ENCODE results near the gene PRR29.
A peak's percentile ranks its signal among the peaks of the same experiment; 100 is the strongest.
"Not testable (repeated sequence)": the region's sequence is repeated elsewhere in the genome, so short reads cannot be mapped to it uniquely, and the experiment has no call there.

The PRR29 gene

DNA sequence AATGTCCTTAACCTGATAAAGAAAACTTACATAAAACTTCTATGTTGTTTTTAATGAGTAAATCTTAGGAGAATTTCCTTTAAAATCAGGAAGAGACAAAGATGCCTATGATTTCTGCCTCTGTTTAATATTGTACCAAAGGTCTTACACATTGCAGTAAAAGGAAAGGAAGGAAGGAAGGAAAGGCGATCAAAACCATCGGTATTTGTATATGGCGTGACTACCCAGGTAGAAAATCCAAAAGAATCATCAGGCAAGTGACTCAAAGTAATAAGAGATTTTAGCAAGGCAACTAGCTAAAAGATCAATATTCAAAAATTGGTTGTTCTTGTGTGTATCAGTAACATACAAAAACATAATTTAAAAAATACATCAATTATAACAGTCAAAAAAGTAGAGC is 18.8 kb downstream of the PRR29 start:
- no peak for DNase-seq

DNA sequence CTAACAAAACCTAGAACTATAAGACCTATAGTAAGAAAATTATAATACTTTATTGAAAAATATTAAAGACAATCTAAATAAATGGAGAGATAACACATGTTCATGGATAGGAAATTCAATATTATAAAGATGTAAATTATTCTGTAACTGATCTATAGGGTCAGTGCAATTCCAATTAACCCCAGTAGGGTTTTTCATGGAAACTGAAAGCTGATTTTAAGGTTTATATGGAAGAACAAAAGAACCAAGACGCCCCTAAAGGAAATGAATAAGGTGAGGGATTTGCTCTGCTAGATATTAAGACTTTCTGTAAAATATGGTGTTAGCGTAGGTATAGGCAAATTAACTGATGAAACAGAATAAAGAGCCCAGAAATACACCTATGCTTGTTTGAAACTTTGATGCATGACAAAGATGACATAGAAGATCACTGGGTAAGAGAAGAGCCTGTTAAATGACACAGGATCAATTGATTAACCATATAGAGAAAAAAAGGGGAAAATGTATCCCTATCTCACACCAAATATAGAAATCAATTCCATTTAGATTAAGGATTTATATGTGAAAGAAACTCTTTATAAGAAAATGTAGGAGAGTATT is 19.3 kb downstream of the PRR29 start:
- DNase-seq = no peak

DNA sequence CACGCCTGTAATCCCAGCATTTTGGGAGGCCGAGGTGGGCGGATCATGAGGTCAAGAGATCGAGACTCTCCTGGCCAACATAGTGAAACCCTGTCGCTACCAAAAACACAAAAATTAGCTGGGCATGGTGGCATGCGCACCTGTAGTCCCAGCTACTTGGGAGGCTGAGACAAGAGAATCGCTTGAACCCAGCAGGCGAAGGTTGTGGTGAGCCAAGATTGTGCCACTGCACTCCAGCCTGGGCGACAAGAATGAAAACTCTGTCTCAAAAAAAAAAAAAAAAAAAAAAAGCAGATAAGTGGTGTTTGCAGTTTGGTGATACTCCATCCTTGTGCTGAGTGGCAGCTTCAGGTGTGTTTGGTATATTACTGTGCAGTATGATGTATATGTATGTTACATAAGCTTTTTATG is 21.4 kb downstream of the PRR29 start:
- DNase-seq = not testable (repeated sequence)

DNA sequence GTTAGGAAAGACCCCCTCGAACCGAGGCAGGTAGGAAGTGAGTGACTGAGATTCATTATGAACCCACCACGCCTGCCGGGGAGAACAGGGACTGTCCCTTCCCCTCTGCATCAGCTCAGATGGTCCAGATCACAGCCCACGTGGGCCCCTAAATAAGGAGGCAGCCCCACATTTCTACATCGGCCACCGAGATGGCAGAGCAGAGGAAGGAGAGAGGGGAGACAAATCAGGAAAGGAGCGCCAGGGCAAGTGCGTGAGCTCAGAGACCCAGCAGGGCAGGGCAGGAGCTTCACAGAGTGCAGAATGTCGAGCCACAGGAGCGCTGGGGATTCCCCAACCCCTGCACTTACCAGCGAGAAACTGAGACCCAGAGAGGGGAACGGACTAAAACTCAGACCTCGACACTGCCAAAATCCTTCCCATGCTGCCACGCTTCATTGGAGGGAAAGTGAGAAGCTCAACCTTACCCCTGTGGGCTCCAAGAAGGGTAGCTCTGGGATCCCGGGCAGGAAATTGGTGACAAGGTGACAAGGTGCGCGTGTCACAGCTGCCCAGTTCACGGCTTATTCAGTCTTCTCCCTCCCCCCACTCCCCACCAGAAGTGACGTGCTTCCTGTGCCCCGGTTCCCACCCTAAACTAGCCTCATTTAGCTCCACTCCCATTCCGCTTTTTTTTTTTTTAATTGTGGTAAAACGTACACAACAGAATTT is 22.1 kb downstream of the PRR29 start, which contains the start of gene ICAM2:
TSS of gene ICAM2 (minus strand) at position 578 of the 711 bp plus-strand sequence. CDS start 13,942 bp downstream, outside the sequence.
- DNase-seq = no peak

DNA sequence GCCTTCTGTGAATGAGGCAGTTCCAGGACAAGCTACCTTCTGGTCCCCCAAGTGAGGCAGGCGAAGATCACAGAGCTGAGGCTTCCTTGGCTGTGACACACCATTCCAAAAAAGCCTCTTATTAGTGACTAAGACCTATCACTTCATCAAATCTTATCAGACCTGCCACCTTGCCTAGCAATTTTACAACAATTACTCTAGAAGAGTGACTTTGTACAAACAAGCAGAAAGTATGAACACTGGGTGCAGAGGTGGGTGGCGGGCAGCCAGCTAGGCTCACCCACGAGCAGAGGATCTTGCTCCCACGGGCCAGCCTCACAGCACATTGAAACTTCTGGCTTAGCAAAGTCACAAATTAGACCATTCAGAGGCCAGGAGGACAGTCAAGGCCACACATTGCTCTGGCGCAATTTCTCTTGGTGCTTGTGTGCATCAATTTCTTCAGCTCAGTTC is 24.5 kb downstream of the PRR29 start:
- no peak for DNase-seq

DNA sequence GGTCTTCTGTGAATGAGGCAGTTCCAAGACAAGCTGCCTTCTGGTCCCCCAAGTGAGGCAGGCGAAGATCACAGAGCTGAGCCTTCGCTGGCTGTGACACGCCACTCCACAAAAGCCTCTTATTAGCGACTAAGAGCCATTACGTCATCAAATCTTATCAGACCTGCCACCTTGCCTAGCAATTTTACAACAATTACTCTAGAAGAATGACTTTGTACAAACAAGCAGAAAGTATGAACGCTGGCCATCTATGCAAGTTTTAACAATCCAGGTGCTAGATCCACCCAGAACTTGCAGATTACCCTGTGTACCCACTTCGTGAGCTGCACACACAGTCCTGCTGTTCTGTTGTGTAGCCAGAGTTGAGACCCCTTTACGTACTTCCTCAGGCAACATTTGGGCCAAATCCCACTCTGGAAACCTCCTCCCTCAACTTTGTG is 26.1 kb downstream of the PRR29 start:
- no peak for DNase-seq

DNA sequence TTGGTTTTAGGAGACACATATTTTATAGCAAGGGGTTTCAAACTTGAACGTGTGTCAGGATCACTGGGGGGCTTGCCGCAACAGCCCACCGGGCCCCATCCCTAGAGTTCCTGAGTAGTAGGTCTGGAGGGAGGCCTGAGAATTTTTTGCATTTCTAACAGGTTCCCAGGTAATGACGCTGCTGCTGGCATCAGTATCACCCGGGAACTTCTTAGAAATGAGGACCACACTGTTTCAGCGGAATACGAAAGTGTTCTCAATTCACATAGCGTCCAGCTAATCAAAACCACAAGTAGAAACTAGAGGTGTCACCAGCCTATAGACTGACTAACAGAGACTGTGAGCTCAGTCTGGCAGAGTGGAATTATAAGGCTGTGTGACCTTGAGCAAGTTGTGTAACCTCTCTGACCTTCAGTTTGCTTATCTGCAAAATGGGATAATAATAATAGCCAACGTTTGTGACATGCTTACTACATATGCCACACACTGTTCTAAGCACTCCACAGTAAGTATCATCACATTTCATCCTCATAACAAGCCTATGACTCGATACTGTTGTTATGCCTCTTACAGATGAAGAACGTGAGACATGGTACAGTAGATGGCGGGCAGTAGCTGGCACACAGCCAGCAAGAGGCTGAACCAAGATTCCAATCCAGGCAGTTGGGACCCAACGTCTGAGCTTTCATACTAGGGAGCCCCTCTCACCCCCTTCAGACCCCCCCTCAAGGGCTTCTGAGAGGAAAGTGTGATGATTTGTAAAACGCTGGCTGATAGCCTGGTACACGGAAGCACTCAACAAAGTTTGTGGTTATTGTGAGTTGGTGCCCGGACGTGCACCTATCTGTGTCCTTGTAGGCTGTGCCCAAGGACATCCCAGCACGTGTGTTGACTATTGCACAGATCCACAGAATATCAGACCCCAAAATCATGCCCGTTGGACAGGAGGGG is 26.9 kb downstream of the PRR29 start:
- no peak for DNase-seq

DNA sequence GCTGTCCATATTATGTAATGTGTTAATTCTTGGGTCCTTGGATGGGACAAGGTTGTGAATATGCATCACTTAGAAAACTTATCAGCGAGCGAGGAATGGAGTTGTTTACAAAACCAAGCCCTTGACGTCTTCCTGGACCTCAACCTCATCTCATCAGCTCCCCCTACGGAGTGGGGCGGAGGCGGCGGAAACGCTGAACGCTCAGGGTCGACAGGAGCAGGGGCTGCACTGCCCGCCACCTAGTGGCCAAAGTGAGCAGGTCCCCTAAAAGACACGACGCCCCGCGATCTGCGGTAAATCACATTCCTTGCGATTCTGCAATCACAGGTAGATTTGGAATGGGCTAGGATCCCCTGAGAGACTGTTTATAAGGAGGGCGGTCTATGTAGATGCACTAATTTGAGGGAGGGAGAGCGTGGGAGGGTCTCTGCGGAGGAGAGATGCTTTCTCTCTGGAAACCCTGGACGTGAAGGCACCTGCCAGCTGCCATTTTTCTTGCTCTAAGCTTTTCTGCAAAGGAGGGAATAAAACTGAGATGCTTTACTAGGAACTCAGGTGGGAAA is 27.7 kb downstream of the PRR29 start:
- peak; percentile 75 for DNase-seq

DNA sequence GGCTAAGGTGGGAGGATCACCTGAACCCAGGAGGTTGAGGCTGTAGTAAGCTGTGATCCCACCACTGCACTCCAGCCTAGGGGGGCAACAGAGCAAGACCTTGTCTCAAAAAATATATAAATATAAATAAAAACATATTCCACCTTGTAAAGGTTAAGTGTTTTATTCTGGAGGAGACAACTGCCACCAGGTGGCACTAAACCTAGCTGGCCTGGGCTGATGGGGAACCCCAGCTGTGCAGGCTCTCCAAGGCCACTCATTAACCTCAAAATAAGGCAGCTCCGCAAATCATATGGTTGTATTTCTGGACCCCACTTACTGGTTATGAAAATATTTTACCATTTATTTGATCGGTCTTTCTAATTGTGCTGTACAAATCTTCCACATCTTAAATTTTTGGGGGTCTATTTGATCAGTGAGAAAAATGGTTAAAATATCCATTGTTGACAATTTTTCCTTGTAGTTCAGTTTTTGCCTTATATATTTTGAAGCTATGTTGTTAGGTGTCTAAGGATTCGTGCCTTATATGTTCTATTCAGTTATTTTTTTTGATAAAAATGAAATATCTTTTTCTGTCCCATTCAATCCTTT is 30.8 kb downstream of the PRR29 start:
- DNase-seq = no peak

DNA sequence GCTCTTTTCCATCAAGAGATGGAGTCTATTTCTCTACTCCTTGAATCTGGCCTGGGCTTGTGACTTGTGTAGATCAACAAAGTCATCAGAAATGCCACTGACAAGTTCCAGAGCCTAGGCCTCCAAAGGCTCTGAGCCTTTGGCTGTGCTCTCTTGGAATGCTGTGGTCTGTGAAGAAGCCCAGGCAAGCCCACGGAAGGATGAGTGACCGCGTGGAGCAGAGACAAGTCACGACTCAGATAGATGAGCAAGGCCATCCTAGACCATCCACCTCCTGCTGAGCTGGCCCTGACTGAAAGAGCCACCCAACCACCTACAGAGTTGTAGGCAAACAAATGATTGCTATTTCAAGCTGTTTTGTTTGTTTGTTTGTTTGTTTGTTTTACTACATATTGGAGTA is 33.9 kb downstream of the PRR29 start:
- no peak for DNase-seq

DNA sequence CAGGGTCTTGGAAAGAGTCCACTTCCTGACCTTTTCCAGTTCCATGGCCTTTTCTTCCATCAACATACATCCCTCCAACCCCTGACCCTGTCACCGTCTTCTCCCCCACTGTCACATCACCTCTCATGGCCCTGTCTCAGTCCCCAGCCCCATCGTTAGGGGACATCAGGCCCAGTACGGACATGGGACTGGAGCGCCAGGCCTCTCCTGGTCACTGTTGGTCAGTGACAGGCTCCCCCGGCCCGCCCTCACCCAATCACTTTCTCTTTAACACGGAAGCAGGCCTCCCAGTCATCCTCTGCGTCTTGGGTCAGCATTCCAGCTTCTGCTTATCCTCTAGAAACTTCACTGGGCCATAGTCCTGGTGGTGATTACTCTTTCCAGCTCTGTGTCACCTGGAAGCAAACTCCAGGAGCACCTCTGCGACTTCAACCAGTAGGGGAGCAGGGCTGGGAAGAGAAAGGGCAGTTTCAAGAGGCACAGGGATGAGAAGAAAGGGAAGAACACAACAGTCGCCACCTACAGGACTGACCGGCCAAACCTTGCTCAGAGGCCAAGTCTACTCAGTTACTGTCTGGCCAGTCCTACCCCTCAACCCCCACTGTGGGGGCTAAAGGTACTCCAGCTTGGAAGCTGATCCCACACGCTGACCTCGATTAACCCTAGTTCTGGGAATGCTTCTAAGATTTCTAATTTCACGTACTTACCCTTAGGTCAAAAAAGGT is 38.2 kb downstream of the PRR29 start:
- no peak for DNase-seq

DNA sequence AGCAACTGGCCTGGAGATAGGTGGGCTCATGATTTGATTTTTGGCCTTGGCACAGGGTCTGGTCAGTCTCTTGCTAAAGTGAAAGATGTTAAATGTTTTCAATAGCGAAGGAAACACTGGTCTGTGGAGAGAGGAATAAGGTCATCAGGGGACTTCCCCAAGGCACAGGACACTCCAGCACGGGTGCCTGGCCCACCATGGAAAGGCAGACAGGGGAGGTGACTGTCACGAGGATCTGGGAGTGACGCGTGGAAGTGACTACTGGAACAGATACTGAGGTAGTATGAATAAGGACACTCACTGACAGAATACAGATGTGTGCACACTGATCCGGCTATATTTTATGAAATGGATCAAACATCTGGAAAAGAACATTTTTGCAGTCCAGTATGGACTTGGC is 39.0 kb downstream of the PRR29 start:
- DNase-seq = no peak

DNA sequence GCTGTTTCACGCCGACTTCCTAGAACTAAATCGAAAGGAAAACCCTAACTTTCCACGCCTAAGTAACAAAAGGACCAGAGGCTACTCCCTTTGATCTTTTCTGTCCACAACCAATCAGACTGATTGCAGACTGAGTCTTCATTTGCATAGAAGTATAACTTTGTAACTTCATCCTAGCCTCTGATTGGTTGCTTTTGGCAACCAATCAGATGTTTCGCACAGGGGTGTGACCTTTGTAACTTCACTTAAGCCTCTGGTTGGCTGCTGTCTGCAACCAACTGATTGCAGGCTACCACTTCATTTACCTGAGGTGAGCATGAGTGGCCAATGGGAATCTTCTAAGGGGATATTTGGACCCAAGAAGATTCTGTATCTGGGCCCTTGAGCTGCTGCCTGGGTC is 39.7 kb downstream of the PRR29 start:
- no peak for DNase-seq

DNA sequence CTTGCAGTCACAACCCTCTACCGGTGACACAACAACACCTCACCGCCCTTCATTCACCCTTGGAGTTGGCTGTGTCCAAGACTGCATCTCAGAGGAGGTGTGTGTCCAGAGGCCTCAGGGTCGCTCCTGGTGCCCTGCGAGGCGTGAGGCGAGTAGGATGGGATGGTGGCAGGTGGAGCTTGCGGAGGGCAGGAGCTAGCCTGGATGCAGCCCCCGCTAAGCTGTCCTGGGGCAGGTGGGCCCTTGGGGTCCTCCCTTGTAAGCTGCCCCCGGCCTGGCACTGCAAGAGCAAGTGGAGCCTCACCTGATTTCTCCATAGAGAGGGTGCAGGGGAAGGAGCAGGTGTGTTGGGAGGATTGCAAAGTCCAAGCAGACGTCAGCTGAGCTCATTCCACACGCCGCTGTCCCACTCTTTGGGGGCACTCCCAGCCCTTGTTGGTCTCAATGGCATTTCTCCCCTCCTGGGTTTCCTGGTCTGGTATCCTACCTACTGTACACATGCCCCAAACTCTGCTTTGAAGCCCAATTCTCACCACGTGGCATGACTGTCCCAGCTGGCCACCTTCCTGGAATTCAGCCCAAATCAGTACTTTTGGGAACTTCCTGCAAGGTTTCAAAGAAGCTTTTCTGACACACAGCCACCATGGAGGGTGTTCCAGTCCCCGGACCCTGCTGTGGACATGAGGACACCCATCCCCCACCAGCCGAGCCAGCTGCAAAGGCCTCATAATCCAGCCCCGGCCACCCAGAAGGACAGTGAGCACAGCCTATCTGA is 40.4 kb downstream of the PRR29 start:
- no peak for DNase-seq

DNA sequence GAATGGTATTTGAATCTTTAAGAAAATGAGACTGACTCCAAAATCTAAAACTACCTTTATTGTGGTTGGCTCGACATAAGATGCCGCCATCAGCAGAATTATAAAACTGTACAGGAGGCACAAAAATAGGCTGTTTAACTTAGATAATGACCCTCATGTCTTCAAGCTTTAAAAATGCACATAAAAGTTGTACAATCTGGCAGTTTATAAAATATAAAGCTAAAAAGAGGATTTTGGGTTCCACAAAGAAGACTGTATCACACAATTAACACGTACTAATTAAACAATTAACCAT is 40.9 kb downstream of the PRR29 start:
- no peak for DNase-seq

DNA sequence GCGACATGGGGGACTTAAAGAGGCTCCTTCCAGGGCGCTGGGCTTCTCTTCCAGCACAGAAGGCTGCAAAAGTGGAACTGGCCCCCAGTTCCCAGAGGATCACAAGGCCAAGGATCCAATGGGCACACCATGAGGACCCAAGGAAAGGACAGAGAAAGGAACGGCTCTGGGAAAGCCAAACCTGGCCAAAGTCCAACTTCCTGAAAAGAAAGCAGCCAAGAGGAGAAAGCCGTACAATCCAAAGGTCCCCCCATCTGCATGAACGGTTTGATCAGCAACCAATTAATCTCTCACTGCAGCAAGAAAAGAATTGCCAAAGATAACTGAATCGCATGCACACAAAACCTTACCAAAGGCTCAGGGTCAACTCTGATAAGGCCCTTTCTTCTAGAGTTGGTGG is 42.1 kb downstream of the PRR29 start:
- no peak for DNase-seq

DNA sequence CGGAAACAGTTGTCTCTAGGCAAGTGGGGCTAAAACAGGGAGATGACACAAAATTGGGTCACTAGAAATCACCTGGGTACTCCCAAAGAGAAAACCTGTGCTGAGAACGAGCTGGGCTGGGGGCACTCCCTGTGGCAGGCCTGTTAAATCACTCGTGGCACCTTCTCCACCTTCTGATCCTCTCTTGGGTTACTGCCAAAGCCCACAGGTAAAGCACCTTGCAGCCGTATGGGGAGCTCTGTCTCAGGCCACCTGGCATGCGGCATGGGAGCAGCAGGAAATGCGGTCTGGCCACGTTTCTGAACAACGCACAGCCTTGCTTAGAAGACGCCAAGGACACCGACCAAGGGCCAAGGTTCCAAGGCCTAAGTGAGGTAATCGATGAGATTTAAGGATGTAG is 43.8 kb downstream of the PRR29 start:
- no peak for DNase-seq

DNA sequence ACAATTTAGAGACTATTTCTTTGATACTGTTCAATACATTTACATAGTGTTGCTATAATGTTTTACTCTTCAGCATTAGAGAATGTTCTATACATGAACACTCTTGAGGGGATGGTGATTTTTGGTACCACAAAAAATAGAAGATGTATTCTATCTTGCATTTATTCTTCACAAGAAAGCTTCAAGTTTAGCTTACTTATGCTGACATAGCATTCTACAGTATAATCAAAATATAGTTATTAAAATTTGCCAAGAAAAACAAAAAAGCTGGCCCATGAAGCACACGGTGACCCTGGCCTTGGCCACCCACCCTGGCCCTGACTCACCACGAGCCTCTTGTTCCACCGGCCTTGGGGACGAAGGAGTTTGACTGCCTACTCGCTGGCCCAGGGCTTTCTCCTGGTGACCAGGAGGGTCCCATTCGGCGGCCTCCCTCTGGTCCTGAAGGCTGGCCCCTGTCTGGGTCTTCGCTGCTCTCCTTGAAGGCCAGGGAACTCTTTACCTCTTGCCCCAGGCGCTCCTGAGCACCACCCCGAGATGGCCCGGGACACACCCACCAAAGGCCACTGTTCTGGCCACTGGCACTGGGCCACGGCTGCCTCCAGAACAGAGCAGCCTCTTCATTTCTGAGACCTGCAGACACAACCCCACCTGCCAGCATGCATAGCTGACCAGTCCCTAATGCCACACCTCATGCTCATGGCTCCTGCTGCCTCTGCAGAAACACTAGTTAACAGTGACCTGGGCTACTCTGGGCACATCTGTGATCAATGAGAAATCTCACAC is 44.7 kb downstream of the PRR29 start:
- DNase-seq = no peak

DNA sequence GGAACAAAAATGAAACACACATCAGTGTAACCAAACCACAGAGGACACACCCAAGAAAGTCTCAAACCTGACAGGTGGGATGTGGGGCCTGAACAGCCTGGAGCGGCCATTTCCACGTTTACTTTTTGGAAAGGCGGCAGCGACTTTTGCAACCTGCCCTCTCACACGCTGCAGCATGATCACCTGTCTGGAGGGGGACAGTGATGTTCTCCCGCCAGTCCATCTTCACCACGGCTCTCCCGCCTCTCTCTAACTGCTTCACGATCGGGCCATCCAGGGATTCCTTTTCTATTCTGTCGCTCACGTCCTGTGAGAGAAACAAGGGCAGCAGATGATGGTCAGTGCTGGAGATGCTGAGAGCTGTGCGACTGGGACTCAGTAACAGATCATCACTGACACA is 47.0 kb downstream of the PRR29 start:
- no peak for DNase-seq

DNA sequence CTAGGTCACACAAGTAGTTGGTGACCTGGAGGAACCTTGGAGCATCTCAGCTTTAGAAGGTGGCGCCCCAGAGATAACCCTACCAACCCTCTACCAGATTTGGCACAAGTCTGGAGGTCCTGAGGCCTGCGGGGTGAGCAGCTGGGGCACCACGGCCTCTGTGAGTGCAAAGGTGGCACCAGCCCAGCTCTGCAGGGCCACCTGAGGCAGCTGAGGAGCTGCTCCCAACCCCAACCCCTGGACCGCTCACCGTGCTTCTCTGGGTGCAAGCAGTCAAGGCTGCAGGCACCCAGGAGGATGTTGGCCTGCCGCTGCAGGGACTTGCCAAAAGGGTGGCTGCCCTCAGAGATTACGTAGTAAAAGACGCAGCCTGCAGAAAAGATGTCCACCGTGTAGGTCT is 50.7 kb downstream of the PRR29 start:
- DNase-seq = no peak

DNA sequence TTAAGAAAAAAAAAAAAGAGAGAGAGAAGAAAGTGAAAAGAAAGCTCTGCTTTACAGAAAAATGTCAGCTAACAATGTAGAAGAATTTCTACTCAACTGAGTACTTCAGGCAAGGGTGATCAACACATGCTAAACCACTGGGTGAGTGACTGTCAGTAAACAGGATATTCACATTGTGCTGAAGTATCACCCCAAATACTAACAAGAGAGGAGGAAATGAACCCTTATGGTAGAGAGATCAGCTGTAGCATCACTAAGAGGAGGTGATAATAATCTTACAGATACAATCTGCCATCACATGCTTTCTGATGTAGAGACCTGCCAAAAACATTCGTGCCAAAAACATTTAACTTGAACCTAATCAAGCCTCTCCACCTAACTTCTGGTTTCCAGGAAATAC is 53.0 kb downstream of the PRR29 start:
- no peak for DNase-seq

All from NCI-H2171 (cell line).